IPS-15b (cell line): ENCODE measurements around the gene FCN2.

ENCODE experiments used
- H3K27me3 ChIP-seq: one replicate; pipeline ENCODE4 v1.6.1; 2013; ENCODE audit warnings: low read length; ENCODE audit not compliant: control insufficient read depth, insufficient read depth
- H3K36me3 ChIP-seq: one replicate; pipeline ENCODE4 v1.6.1; 2013; ENCODE audit warnings: low read length; ENCODE audit not compliant: control insufficient read depth, insufficient read depth
- H3K4me1 ChIP-seq: one replicate; pipeline ENCODE4 v1.6.1; 2013; ENCODE audit warnings: mild to moderate bottlenecking, low read length; ENCODE audit not compliant: control insufficient read depth, insufficient read depth
- H3K4me3 ChIP-seq: one replicate; pipeline ENCODE4 v1.5.1; 2013; ENCODE audit warnings: low read depth, low read length
- H3K9ac ChIP-seq: one replicate; pipeline ENCODE4 v1.6.1; 2013; ENCODE audit warnings: low read depth, mild to moderate bottlenecking, low read length
- H3K9me3 ChIP-seq: one replicate; pipeline ENCODE4 v1.6.1; 2013; ENCODE audit warnings: mild to moderate bottlenecking, low read length; ENCODE audit not compliant: control insufficient read depth, insufficient read depth

FCN2 gene

GRCh38 chr9:134861595-134862334 is 18.8 kb upstream of the FCN2 start:
- no peak overlapping the region for H3K4me3 ChIP-seq
- H3K9ac ChIP-seq = no peak overlapping the region
- no peaks in the 10 kb centered on the region for H3K36me3 ChIP-seq
- H3K27me3 ChIP-seq = no peaks in the 10 kb centered on the region
- no peaks in the 10 kb centered on the region for H3K4me1 ChIP-seq
- no peaks in the 10 kb centered on the region for H3K9me3 ChIP-seq

- Histone ChIP-seq H3K9me3 (no peaks in the 10 kb centered on the region), H3K36me3 (no peaks in the 10 kb centered on the region), H3K4me1 (no peaks in the 10 kb centered on the region), H3K9ac (no peak overlapping the region), H3K4me3 (no peak overlapping the region), H3K27me3 (no peaks in the 10 kb centered on the region)
Observed at GRCh38 chr9:134863306-134863902, 17.2 kb upstream of the FCN2 start.

GRCh38 chr9:134863941-134864820 is 16.4 kb upstream of the FCN2 start:
- Histone ChIP-seq H3K27me3 (no peaks in the 10 kb centered on the region), H3K9ac (no peak overlapping the region), H3K4me3 (no peak overlapping the region), H3K4me1 (no peaks in the 10 kb centered on the region), H3K9me3 (no peaks in the 10 kb centered on the region), H3K36me3 (no peaks in the 10 kb centered on the region)

GRCh38 chr9:134864821-134865190 is 15.8 kb upstream of the FCN2 start:
- Histone ChIP-seq H3K9me3 (no peaks in the 10 kb centered on the region), H3K27me3 (no peaks in the 10 kb centered on the region), H3K9ac (no peak overlapping the region), H3K4me3 (no peak overlapping the region), H3K36me3 (no peaks in the 10 kb centered on the region), H3K4me1 (no peaks in the 10 kb centered on the region)

- Histone ChIP-seq H3K9ac (no peak overlapping the region), H3K4me1 (no peaks in the 10 kb centered on the region), H3K9me3 (no peaks in the 10 kb centered on the region), H3K27me3 (no peaks in the 10 kb centered on the region), H3K36me3 (no peaks in the 10 kb centered on the region), H3K4me3 (no peak overlapping the region)
Observed at GRCh38 chr9:134867917-134868750, 12.5 kb upstream of the FCN2 start.

GRCh38 chr9:134868751-134869553 is 11.7 kb upstream of the FCN2 start:
- H3K9ac ChIP-seq = no peak overlapping the region
- no peaks in the 10 kb centered on the region for H3K36me3 ChIP-seq
- no peaks in the 10 kb centered on the region for H3K4me1 ChIP-seq
- H3K9me3 ChIP-seq = no peaks in the 10 kb centered on the region
- no peaks in the 10 kb centered on the region for H3K27me3 ChIP-seq
- no peak overlapping the region for H3K4me3 ChIP-seq

- Histone ChIP-seq H3K27me3 (no peaks in the 10 kb centered on the region), H3K4me3 (no peak overlapping the region), H3K4me1 (no peaks in the 10 kb centered on the region), H3K9me3 (no peaks in the 10 kb centered on the region), H3K9ac (no peak overlapping the region), H3K36me3 (no peaks in the 10 kb centered on the region)
Observed at GRCh38 chr9:134869554-134870300, 10.9 kb upstream of the FCN2 start.

- Histone ChIP-seq H3K36me3 (no peaks in the 10 kb centered on the region), H3K9me3 (no peaks in the 10 kb centered on the region), H3K4me3 (no peak overlapping the region), H3K27me3 (no peaks in the 10 kb centered on the region), H3K9ac (no peak overlapping the region), H3K4me1 (no peaks in the 10 kb centered on the region)
Observed at GRCh38 chr9:134870301-134870694, 10.3 kb upstream of the FCN2 start.

GRCh38 chr9:134870746-134871662 is 9.6 kb upstream of the FCN2 start:
- H3K9ac ChIP-seq = no peak overlapping the region
- no peaks in the 10 kb centered on the region for H3K4me1 ChIP-seq
- H3K27me3 ChIP-seq = no peaks in the 10 kb centered on the region
- no peaks in the 10 kb centered on the region for H3K9me3 ChIP-seq
- no peaks in the 10 kb centered on the region for H3K36me3 ChIP-seq
- no peak overlapping the region for H3K4me3 ChIP-seq
